Breast epithelium (tissue), 3 donors: ENCODE measurements around the gene MICAL3.

Source experiments
- POLR2A ChIP-seq: fragments of 450-650 bp; IDR thresholded peaks from one replicate; pipeline ENCODE4 v1.6.1; 2016; ENCODE audit warnings: antibody characterized with exemption, mild to moderate bottlenecking, moderate library complexity
- POLR2AphosphoS5 ChIP-seq, 3 donors: sonication (generic); formaldehyde crosslinking; IDR thresholded peaks; one replicate each; pipeline ENCODE4 v1.6.1; 2017; ENCODE audit warnings: antibody characterized with exemption in 3 of 3
- TF ChIP-seq, protein P1 (sequence below), 3 donors: fragments of 450-650 bp; IDR thresholded peaks; one replicate each; pipeline ENCODE4 v1.5.1; 2016 to 2017; ENCODE audit warnings: antibody characterized with exemption in 3 of 3, mild to moderate bottlenecking in 3 of 3, moderate library complexity in 3 of 3

DNA sequence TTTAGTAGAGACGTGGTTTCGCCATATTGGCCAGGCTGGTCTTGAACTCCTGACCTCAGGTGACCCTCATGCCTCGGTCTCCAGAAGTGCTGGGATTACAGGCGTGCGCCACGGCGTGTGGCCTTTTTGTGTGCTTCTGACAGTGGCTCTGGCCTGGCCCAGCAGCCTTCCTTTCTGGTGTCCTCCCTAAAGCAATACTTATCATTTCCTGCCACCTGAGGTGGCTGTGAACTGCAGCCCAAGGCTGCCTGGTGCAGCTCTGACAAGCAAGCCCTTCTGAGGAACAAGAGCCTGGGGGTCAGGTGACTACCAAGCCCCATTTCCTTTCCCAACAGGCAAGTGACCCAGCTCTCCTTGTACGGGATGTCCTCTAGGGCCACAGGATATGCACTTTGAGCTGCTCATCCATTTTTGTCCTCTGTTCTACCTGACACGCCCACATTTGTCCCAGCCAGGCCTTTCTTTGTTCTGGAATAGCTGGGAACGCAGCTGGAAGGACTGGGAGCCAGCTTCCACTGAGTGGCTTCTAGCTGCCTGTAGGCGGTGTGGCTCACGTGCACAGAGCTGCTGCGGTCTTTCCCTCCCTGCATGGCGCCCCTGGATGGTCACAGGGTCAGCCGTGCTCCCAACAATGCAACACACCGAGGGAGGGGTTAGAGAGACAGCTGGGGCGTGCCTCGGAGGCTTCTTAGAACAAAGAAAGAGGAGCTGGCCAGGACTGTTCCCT lies 237.8 kb downstream of the MICAL3 start:
- TF ChIP-seq, protein P1, sequence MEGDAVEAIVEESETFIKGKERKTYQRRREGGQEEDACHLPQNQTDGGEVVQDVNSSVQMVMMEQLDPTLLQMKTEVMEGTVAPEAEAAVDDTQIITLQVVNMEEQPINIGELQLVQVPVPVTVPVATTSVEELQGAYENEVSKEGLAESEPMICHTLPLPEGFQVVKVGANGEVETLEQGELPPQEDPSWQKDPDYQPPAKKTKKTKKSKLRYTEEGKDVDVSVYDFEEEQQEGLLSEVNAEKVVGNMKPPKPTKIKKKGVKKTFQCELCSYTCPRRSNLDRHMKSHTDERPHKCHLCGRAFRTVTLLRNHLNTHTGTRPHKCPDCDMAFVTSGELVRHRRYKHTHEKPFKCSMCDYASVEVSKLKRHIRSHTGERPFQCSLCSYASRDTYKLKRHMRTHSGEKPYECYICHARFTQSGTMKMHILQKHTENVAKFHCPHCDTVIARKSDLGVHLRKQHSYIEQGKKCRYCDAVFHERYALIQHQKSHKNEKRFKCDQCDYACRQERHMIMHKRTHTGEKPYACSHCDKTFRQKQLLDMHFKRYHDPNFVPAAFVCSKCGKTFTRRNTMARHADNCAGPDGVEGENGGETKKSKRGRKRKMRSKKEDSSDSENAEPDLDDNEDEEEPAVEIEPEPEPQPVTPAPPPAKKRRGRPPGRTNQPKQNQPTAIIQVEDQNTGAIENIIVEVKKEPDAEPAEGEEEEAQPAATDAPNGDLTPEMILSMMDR (IDR thresholded peaks at IDR 0.05), result no peak
- TF ChIP-seq POLR2A (no peak), POLR2AphosphoS5 (IDR thresholded peaks at IDR 0.05) (peak in 2 of 3 donors; percentile 17 to 62)
